H9 (cell line): ENCODE measurements around the gene DFFB. TPM values are rescaled to one million over a fixed set of nuclear protein-coding genes. Genes with fewer than 3 reads are reported as not detected.
A peak's percentile ranks its signal among the peaks of the same experiment; 100 is the strongest.

Source experiments
- DNase-seq: peaks from one replicate; pipeline ENCODE4 v3.0.0-alpha.2; 2017
- H2AFZ ChIP-seq: one replicate; pipeline ENCODE4 v1.6.1; 2013; ENCODE audit warnings: mild to moderate bottlenecking, low read length, control low read depth, moderate library complexity
- H2AK5ac ChIP-seq: 2 replicates; pipeline ENCODE4 v1.6.1; 2013; ENCODE audit warnings: low read length, control low read depth, mixed read lengths; ENCODE audit not compliant: insufficient read length
- H2BK120ac ChIP-seq: one replicate; pipeline ENCODE4 v1.6.1; 2013; ENCODE audit warnings: low read depth, mild to moderate bottlenecking, low read length, control low read depth, inconsistent platforms; ENCODE audit not compliant: poor library complexity, severe bottlenecking
- H2BK12ac ChIP-seq: 2 replicates; pipeline ENCODE4 v1.6.1; 2013; ENCODE audit warnings: low read length, control low read depth, mixed read lengths, low read depth; ENCODE audit not compliant: insufficient read length
- H2BK15ac ChIP-seq: 2 replicates; pipeline ENCODE4 v1.6.1; 2013; ENCODE audit warnings: low read depth, low read length, control low read depth
- H2BK20ac ChIP-seq: one replicate; pipeline ENCODE4 v1.6.1; 2013; ENCODE audit warnings: low read depth, mild to moderate bottlenecking, low read length, control low read depth, inconsistent platforms; ENCODE audit not compliant: poor library complexity, severe bottlenecking
- H2BK5ac ChIP-seq: 2 replicates; pipeline ENCODE4 v1.6.1; 2013; ENCODE audit warnings: low read length, control low read depth, mixed read lengths; ENCODE audit not compliant: insufficient read length
- H3K14ac ChIP-seq: 2 replicates; pipeline ENCODE4 v1.6.1; 2013; ENCODE audit warnings: low read length, control low read depth; ENCODE audit not compliant: insufficient read depth
- H3K18ac ChIP-seq: 2 replicates; pipeline ENCODE4 v1.6.1; 2013; ENCODE audit warnings: low read depth, mild to moderate bottlenecking, mixed read lengths, low read length, control low read depth; ENCODE audit not compliant: insufficient read length
- H3K23ac ChIP-seq: 2 replicates; pipeline ENCODE4 v1.6.1; 2013; ENCODE audit warnings: low read length, control low read depth, mixed read lengths, low read depth; ENCODE audit not compliant: insufficient read length
- H3K23me2 ChIP-seq: 2 replicates; pipeline ENCODE4 v1.6.1; 2013; ENCODE audit warnings: low read depth, mild to moderate bottlenecking, mixed read lengths, low read length, control low read depth; ENCODE audit not compliant: insufficient read length, poor library complexity, severe bottlenecking
- H3K27ac ChIP-seq: 2 replicates; pipeline ENCODE4 v1.5.1; 2013; ENCODE audit warnings: low read length, control low read depth, mixed read lengths, low read depth; ENCODE audit not compliant: insufficient read length
- H3K27me3 ChIP-seq: 2 replicates; pipeline ENCODE4 v1.6.1; 2013; ENCODE audit warnings: low read length, control low read depth, inconsistent platforms; ENCODE audit not compliant: insufficient read depth
- H3K4ac ChIP-seq: 2 replicates; pipeline ENCODE4 v1.6.1; 2013; ENCODE audit warnings: low read depth, mild to moderate bottlenecking, control low read depth, inconsistent platforms, low read length, moderate library complexity
- H3K4me1 ChIP-seq: 2 replicates; pipeline ENCODE4 v1.6.1; 2013; ENCODE audit warnings: low read length, control low read depth, inconsistent platforms; ENCODE audit not compliant: insufficient read depth
- H3K4me2 ChIP-seq: 2 replicates; pipeline ENCODE4 v1.6.1; 2013; ENCODE audit warnings: low read length, control low read depth, mixed read lengths; ENCODE audit not compliant: insufficient read length, insufficient read depth
- H3K56ac ChIP-seq: 2 replicates; pipeline ENCODE4 v1.6.1; 2013; ENCODE audit warnings: low read depth, mild to moderate bottlenecking, mixed read lengths, low read length, control low read depth; ENCODE audit not compliant: insufficient read length
- H3K79me1 ChIP-seq: 2 replicates; pipeline ENCODE4 v1.6.1; 2013; ENCODE audit warnings: low read depth, mild to moderate bottlenecking, moderate library complexity, low read length, control low read depth, inconsistent platforms; ENCODE audit not compliant: insufficient read depth, poor library complexity, severe bottlenecking
- H3K79me2 ChIP-seq: 2 replicates; pipeline ENCODE4 v1.6.1; 2013; ENCODE audit warnings: low read length, control low read depth, inconsistent platforms; ENCODE audit not compliant: insufficient read depth
- H3K9ac ChIP-seq: 2 replicates; pipeline ENCODE4 v1.6.1; 2013; ENCODE audit warnings: low read length, control low read depth, mixed read lengths; ENCODE audit not compliant: insufficient read length; ENCODE audit errors: extremely low read depth
- H3K9me3 ChIP-seq: one replicate; pipeline ENCODE4 v1.6.1; 2013; ENCODE audit warnings: low read depth, low read length, inconsistent platforms; ENCODE audit not compliant: control insufficient read depth
- H3T11ph ChIP-seq: one replicate; pipeline ENCODE4 v1.6.1; 2013; ENCODE audit warnings: mild to moderate bottlenecking, low read length, control low read depth, inconsistent platforms
- H4K20me1 ChIP-seq: one replicate; pipeline ENCODE4 v1.6.1; 2013; ENCODE audit not compliant: control insufficient read depth, insufficient read length, insufficient read depth
- H4K5ac ChIP-seq: 2 replicates; pipeline ENCODE4 v1.6.1; 2013; ENCODE audit warnings: low read depth, mild to moderate bottlenecking, mixed read lengths, low read length, control low read depth; ENCODE audit not compliant: insufficient read length
- H4K8ac ChIP-seq: replicated peaks from 2 replicates; pipeline ENCODE4 v1.6.1; 2013; ENCODE audit warnings: low read length, control low read depth, mixed read lengths, low read depth; ENCODE audit not compliant: insufficient read length
- H4K91ac ChIP-seq: 2 replicates; pipeline ENCODE4 v1.6.1; 2013; ENCODE audit warnings: low read depth, mild to moderate bottlenecking, moderate library complexity, mixed read lengths, low read length, control low read depth; ENCODE audit not compliant: insufficient read length
- H3K27ac Mint-ChIP-seq, 3 experiments: 2 replicates in 2 of 3; 3 replicates in 1 of 3; pipeline ENCODE4 v1.8.0; 2020 to 2021; ENCODE audit warnings: mixed read lengths in 3 of 3, mild to moderate bottlenecking in 1 of 3, moderate library complexity in 1 of 3
- H3K27me3 Mint-ChIP-seq: 2 replicates; pipeline ENCODE4 v1.8.0; 2021; ENCODE audit warnings: low read depth, mild to moderate bottlenecking, moderate library complexity, mixed read lengths
- H3K36me3 Mint-ChIP-seq, 3 experiments: 2 replicates in 2 of 3; 3 replicates in 1 of 3; pipeline ENCODE4 v1.8.0; 2020 to 2021; ENCODE audit warnings: low read depth in 3 of 3, mixed read lengths in 3 of 3; ENCODE audit not compliant: insufficient read depth in 1 of 3
- H3K4me1 Mint-ChIP-seq, 2 experiments: 2 replicates each; pipeline ENCODE4 v1.8.0; 2020; ENCODE audit warnings: mixed read lengths in 2 of 2
- H3K4me3 Mint-ChIP-seq, 2 experiments: 2 replicates in 1 of 2; 3 replicates in 1 of 2; pipeline ENCODE4 v1.8.0; 2020 to 2021; ENCODE audit warnings: mild to moderate bottlenecking in 2 of 2, mixed read lengths in 2 of 2, moderate library complexity in 1 of 2
- H3K9me3 Mint-ChIP-seq, 2 experiments: 2 replicates in 1 of 2; 3 replicates in 1 of 2; pipeline ENCODE4 v1.8.0; 2020; ENCODE audit warnings: mild to moderate bottlenecking in 2 of 2, mixed read lengths in 2 of 2, moderate library complexity in 1 of 2
- CTCF ChIP-seq: fragments of 200-600 bp; sonication (generic); conservative IDR thresholded peaks from 3 replicates; pipeline ENCODE4 v1.8.0; 2021; ENCODE audit warnings: antibody characterized with exemption, mild to moderate bottlenecking
- WGBS: extraction: QIAGEN DNeasy Blood & Tissue Kit; methylation state at CpG from one replicate; pipeline ENCODE4 v1.1.7; 2013; ENCODE audit warnings: missing lambda C conversion rate, low lambda C conversion rate, mixed read lengths; ENCODE audit not compliant: insufficient read length; ENCODE audit errors: extremely low coverage; 5-methylcytosine and 5-hydroxymethylcytosine counted together
- total RNA-seq: library from RNA; stranded (reverse); gene quantifications from 2 replicates; pipeline ENCODE4 v1.2.1, GENCODE V29; 2021

Gene DFFB
- total RNA-seq, 1 experiment from 2014 or later, result 9.7 TPM

GRCh38 chr1:3865606-3866160 is 8.4 kb downstream of the DFFB start:
- no peak for TF ChIP-seq CTCF
- DNase-seq, result no peak
- H3K36me3 Mint-ChIP-seq, result peaks cover 9 to 14% (median 11%) of the 10 kb centered on the region in 3 experiments
- Histone ChIP-seq H3K4me1 (no peaks in the 10 kb centered on the region), H3K9me3 (no peaks in the 10 kb centered on the region), H3K27ac (no peak overlapping the region), H3K14ac (no peak overlapping the region), H2BK5ac (no peak overlapping the region), H2AFZ (no peak overlapping the region), H3T11ph (no peak overlapping the region), H4K5ac (no peak overlapping the region), H2BK20ac (no peak overlapping the region), H3K9ac (no peak overlapping the region), H2BK15ac (no peak overlapping the region), H2BK12ac (no peak overlapping the region), H3K4me2 (no peak overlapping the region), H3K27me3 (no peaks in the 10 kb centered on the region), H3K56ac (no peak overlapping the region), H2AK5ac (no peak overlapping the region), H3K23ac (no peak overlapping the region), H3K18ac (no peak overlapping the region), H3K4ac (no peak overlapping the region), H3K23me2 (no peaks in the 10 kb centered on the region), H4K91ac (no peak overlapping the region), H3K79me1 (no peaks in the 10 kb centered on the region), H4K8ac (no peak overlapping the region), H4K20me1 (no peaks in the 10 kb centered on the region), H3K79me2 (no peaks in the 10 kb centered on the region), H2BK120ac (no peak overlapping the region)
- peak overlapping the region in 1 of 3 experiments; percentile 43; a peak in 1 of 7 replicates for H3K27ac Mint-ChIP-seq
- H3K27me3 Mint-ChIP-seq, result no peaks in the 10 kb centered on the region
- H3K9me3 Mint-ChIP-seq, result peaks cover 6% of the 10 kb centered on the region in 2 experiments; a peak in 4 of 5 replicates
- H3K4me1 Mint-ChIP-seq, result peaks cover 2 to 6% of the 10 kb centered on the region in 2 experiments; a peak in 3 of 4 replicates
- WGBS, result no CpG with 5 or more reads among the region's 18 CpGs
- H3K4me3 Mint-ChIP-seq, result no peak overlapping the region
